HG03066 (cell line): ENCODE results near the gene NKAIN4.

ENCODE experiments used
- ATAC-seq: cut with Tn5 transposase; IDR thresholded peaks from one replicate; pipeline ENCODE4 v1.9.1; 2021; ENCODE audit warnings: low read depth; ENCODE audit not compliant: unreplicated experiment

The NKAIN4 gene

DNA sequence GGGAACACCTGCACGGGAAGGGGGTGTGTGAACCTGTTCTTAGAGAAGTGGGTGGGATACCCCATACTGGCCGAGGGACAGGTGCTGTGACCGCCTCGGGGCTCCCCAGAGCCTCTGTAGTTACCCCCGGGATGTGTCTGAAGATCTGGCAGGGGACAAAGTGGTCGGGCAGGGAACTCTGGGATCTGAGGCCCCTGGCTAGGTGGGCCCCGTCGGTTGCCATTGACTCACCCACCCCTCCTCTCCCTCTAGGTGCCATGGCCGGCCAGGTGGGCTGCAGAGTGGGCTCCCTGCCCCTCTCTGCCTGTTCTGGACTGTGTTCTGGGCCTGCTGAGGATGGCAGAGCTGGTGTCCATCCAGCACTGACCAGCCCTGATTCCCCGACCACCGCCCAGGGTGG lies 14.3 kb downstream of the NKAIN4 start:
- ATAC-seq: no peak

- no peak for ATAC-seq
These were observed 14.8 kb downstream of the NKAIN4 start for GRCh38 chr20:63239431-63239830.

GRCh38 chr20:63238514-63239125 lies 15.6 kb downstream of the NKAIN4 start:
- no peak for ATAC-seq

DNA sequence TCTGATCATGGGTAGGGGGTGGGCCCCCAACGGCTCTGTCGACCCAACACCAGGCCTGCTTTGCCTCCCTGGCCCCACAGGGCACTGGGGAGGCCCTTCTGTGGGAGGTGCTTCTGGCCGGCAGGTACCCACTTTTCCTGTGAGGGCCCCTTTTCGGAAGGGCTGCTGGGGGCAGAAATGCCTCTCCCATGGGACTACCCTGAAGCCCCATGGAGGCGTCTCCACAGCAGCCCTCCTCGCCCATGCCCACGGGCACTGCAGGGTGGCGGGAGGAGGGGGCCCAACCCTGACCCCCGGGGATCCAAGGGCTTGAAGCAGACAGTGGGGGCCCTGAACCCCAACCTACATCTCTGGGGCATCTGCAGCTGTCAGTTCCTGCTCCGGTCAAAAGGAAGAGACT lies 16.2 kb downstream of the NKAIN4 start:
- ATAC-seq: no peak

DNA sequence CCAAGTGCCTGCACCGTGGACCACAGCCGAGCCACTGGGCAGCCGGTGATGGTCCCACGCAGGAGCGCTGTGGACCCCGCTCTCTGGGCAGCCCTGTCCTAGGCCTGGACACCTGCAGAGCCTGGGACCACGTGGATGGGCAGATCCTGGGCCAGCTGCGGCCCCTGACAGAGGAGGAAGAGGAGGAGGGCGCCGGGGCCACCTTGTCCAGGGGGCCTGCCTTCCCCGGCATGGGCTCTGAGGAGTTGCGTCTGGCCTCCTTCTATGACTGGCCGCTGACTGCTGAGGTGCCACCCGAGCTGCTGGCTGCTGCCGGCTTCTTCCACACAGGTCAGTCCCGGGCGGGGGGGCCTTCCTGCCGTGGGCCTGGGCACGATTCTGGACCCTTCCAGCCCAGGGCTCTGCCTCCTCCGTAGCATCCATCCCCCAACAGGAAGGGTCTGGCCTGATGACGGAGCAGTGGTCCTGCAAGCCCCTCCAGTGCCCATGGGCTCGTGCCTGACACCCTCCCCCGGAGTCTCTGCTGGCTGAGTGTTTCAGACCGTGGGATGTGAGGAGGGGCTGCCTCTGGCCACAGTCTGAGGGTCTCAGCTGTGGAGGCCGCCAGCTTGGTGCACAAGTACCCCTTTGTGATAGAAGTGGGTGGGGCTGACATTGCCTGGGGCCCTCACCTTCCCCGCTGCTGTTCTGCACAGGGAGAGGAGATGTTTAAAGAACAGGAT lies 18.0 kb downstream of the NKAIN4 start:
- ATAC-seq: no peak

DNA sequence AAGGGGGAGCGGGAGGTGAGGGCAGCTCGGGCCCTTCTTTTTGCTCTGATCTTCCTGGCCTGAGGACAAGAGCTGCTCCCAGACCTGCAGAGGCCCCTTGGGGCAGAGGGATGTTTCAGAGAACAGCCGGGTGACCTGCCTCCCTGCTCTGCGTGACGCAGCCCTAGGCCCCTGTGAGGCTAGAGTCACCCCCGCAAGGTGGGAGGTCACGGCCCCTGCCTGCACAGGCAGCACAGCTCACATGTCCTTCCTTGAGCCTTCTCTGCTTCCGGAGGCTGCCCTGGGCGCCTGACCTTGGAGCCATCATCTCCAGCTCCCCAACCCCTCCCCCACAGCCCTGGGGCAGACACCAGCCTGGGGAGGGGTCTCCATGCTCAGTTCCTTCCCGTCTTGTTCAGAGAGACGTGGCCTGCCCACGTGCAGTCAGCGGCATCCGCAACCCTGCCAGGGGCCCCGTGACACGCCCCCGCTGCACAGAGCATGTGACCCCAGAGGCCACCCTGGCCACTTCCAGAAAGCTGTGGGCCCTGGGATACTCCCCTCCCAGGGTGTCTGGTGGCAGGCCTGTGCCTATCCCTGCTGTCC lies 18.8 kb downstream of the NKAIN4 start, which contains the start of gene BIRC7:
BIRC7 (plus strand) TSS at position 507 of the 585 bp plus-strand sequence. CDS start 192 bp downstream, outside the sequence.
- ATAC-seq: no peak

DNA sequence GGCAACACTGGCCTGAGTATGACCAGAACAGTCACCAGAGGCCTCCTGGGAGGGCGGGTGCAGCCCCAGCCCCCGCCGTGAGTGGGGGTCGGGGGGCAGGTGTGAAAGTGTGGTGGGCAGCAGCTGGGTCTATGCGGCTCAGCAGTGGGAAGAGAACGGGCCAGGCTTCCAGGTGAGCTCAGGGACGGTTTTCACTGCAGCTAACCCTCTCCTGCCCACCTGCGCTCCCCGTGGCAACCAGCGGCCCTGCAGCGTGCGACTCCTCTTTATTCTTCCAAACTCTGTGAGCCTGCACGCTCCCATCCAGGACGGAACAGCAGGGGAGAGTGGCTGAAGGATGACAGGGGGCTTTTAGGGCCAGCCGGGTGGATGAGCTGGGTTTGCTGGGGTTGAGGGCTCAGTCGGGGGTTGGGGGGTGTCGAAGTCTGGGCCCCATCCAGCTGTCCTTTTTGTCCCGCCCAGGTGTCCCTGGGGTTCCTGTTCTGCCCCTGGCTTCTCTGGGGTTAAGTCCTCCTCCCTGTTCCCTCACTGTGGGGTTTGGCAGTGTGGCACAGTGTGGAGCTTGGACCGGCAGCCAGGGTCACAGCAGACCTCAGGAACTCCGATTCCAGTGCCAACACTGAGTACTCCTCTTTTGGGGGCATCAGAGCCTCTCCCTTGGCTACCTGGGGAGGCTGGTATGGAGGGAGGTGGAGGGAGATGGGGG lies 19.4 kb downstream of the NKAIN4 start:
- ATAC-seq: no peak

DNA sequence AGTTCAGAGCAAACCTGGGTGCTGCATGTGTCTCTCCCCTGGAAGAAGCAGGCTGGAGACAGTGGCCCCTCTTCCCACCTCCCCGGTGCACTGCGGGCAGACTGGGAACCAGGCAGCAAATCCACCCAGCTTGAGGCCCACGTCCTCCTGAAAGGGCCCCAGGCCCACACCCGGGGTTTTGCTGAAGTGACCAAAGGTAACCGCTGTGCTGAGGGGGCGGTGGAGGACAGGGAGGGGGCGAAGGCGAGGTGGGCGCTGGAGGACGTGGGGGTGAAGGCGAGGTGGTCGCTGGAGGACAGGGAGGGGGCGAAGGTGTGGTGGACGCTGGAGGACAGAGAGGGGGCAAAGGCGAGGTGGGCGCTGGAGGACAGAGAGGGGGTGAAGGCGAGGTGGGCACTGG lies 20.3 kb downstream of the NKAIN4 start:
- no peak for ATAC-seq

GRCh38 chr20:63233061-63233344 lies 21.3 kb downstream of the NKAIN4 start:
- ATAC-seq: no peak

DNA sequence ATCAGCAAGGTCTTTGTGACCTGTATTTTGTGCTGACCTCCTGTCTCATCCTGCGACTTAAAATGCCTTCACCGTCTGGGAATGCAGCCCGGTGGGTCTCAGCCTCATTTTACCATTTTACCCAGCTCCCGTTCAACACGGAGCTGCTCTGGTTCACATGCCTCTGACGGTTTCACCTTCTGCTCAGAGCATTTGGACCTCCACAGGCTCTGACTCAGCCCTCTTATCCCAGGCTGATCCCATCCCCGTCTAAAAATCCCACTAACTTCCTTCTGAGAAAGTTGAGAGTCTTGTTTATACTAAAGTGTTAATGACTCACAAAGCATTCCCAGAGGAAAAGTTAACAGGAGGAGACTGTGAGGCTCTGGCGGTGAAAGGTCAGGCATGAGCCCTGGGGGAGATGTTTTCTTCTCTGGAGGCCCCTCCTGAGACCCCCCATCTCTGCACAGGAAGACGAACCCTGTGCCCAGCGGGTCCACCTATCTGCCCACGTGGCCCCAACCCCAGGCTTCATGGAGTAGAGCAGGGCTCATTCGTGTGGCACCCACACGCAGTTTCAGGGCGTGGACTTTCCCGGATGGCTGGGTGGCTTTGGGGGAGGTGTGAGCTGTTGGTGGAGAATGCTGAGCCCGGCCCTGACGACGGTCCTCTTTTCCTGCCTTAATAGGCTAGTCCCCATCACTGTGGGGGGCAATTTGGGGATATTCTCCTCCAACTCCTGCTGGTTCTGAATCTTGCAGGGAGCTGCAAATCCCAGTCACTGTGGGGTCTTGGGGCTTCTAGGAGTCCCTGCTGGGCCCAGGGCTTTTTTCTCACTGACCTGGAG lies 21.8 kb downstream of the NKAIN4 start:
- ATAC-seq: no peak

DNA sequence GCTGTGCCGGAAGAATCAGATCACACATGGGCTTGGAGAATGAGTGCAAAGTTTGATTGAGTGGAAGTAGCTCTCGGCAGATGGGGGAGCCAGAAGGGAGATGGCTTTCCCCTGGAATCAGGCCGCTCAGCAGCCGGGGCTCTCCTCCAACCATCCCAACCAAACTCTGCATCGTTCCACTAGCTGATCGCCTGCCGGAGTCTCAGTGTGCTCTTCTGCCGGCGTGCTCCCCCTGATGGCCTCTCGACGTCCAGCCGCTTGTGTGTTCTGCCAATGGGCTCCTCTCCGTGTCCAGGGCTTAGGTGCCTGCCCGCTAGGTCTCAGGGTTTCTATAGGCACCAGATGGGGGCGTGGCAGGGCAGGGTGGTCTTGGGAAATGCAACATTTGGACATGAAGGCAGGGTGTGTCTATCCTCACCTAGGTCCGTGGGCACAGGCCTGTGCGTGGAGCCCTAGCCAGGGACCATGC lies 23.4 kb downstream of the NKAIN4 start:
- no peak for ATAC-seq

DNA sequence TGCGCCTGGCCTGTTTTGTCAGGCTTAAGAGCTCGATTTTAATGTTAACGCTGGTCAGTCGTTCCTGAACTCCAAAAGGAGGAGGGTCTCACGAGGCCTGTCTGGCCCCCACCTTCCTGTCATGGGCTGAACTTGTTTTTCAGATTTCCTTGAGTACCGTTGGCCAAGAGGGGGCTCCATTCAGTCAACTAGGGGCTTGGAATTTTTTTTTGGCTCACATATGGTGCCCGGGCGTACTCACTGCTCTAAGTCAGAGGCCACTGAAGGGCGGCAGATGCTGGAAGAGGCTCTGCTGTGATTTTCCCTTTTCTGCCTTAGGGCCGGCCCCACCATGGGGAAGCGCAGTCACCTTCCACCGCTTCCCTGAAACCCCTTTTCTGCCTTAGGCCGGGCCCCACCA lies 25.5 kb downstream of the NKAIN4 start:
- ATAC-seq: no peak

DNA sequence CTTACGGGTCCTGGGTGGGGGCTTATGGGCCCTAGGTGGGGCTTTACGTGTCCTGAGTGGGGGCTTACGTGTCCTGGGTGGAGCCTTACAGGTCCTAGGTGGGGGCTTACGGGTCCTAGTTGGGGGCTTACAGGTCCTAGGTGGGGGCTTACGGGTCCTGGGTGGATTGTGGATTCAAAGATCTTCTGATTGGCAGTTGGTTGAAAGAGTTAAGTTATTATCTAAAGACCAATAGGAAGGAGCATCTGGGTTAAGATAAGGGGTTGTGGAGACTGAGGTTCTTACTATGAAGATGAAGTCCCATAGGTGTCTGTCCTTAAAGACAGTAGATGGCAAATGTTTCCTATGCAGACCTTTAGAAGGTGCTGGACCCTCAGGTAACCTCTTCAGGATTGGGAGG lies 27.0 kb downstream of the NKAIN4 start:
- ATAC-seq: no peak

GRCh38 chr20:63226042-63226943 lies 28.0 kb downstream of the NKAIN4 start:
- no peak for ATAC-seq

GRCh38 chr20:63225082-63225454 lies 29.2 kb downstream of the NKAIN4 start:
- ATAC-seq: no peak

GRCh38 chr20:63224412-63225081 lies 29.7 kb downstream of the NKAIN4 start:
- no peak for ATAC-seq

DNA sequence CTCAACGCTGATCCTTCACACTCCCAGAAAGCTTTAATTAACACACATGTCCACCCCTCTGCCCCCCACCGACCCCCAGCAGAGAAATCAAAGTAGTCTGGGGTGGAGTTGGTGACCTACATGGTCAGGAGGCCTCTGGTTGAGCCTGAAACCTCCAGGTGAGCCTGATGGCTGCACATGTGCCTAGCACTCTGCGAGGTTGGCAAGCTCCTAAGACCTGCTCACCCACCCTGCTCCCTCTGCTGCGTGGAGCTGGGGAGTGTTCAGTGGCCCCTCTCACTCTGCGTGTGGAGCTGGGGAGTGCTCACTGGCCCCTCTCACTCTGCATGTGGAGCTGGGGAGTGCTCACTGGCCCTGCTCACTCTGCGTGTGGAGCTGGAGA lies 30.4 kb downstream of the NKAIN4 start:
- no peak for ATAC-seq

DNA sequence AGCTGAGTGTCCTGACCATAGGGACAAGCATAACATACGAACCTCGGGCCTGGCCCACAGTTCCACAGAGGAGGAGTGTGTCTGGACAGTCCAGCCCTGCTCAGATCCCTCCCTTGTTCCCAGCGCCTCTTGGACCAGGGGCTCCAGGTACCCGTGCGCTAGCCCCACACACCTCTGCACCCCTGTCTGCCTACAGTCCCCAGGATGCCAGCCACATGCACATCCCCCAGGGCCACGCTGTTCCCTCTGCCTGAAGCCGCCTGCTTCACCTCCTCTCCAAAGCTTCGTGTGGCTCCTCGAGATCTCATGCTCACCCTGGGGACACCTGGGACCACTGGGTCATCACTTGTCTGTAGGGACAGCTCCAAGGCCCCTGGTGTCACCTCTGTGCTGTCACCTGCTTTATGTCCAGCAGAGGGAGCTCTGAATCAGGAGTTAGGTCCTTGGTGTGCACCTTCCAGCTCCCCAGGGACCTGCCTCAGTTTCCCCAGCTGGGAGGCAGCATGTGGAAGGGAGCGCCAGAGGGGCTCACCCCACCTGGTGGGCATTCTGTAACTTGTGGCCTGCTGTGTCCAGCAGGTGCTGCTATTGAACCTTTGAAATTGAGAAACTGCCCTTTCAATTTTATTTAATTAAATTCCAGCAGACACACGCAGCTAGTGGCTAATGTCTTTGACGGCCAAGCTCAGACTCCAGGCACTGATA lies 31.0 kb downstream of the NKAIN4 start:
- no peak for ATAC-seq

- ATAC-seq: no peak
These were observed 31.7 kb downstream of the NKAIN4 start for GRCh38 chr20:63222541-63222940.
